Measurements from ENCODE around the gene LRP11. TPM values are rescaled to one million over a fixed set of nuclear protein-coding genes. Genes with fewer than 3 reads are reported as not detected.
A peak's percentile ranks its signal among the peaks of the same experiment; 100 is the strongest.
"Not testable (repeated sequence)": the region's sequence is repeated elsewhere in the genome, so short reads cannot be mapped to it uniquely, and the experiment has no call there.

The LRP11 gene
- total RNA-seq, 1 experiment from 2014 or later: 54.7 TPM

GRCh38 chr6:149899486-149899885 is 35.3 kb upstream of the LRP11 start:
- no peak for DNase-seq (ENCODE audit: extremely low read depth, low read depth)

- DNase-seq (ENCODE audit: extremely low read depth, low read depth): no peak
Observed at GRCh38 chr6:149898966-149899365, 34.8 kb upstream of the LRP11 start.

- DNase-seq (ENCODE audit: extremely low read depth, low read depth): no peak
Observed at GRCh38 chr6:149897855-149898744, 33.9 kb upstream of the LRP11 start, which contains the start of gene RAET1E. Gene RAET1E, minus strand, starts transcription at chr6:149898113. Its CDS starts 7,212 bp downstream, at chr6:149890901.

- no peak for DNase-seq (ENCODE audit: extremely low read depth, low read depth)
Observed at GRCh38 chr6:149897015-149897697, 33.0 kb upstream of the LRP11 start.

GRCh38 chr6:149896491-149896890 is 32.3 kb upstream of the LRP11 start:
- no peak for DNase-seq (ENCODE audit: extremely low read depth, low read depth)

- no peak for DNase-seq (ENCODE audit: extremely low read depth, low read depth)
Observed at GRCh38 chr6:149895833-149896271, 31.7 kb upstream of the LRP11 start.

- no peak for DNase-seq (ENCODE audit: extremely low read depth, low read depth)
Observed at GRCh38 chr6:149895048-149895590, 31.0 kb upstream of the LRP11 start.

- DNase-seq (ENCODE audit: extremely low read depth, low read depth): not testable (repeated sequence)
Observed at GRCh38 chr6:149891864-149892263, 27.7 kb upstream of the LRP11 start.

GRCh38 chr6:149891259-149891658 is 27.1 kb upstream of the LRP11 start:
- no peak for DNase-seq (ENCODE audit: extremely low read depth, low read depth)

GRCh38 chr6:149890629-149891045 is 26.5 kb upstream of the LRP11 start:
- no peak for DNase-seq (ENCODE audit: extremely low read depth, low read depth)

GRCh38 chr6:149889326-149889725 is 25.2 kb upstream of the LRP11 start:
- DNase-seq (ENCODE audit: extremely low read depth, low read depth): peak; percentile 72

GRCh38 chr6:149888659-149889058 is 24.5 kb upstream of the LRP11 start:
- DNase-seq (ENCODE audit: extremely low read depth, low read depth): no peak

- no peak for DNase-seq (ENCODE audit: extremely low read depth, low read depth)
Observed at GRCh38 chr6:149888093-149888492, 23.9 kb upstream of the LRP11 start.

- DNase-seq (ENCODE audit: extremely low read depth, low read depth): no peak
Observed at GRCh38 chr6:149887343-149887742, 23.2 kb upstream of the LRP11 start.

GRCh38 chr6:149885888-149886287 is 21.7 kb upstream of the LRP11 start:
- DNase-seq (ENCODE audit: extremely low read depth, low read depth): no peak

- DNase-seq (ENCODE audit: extremely low read depth, low read depth): no peak
Observed at GRCh38 chr6:149884617-149885016, 20.5 kb upstream of the LRP11 start.

GRCh38 chr6:149884215-149884614 is 20.1 kb upstream of the LRP11 start:
- no peak for DNase-seq (ENCODE audit: extremely low read depth, low read depth)

GRCh38 chr6:149881860-149882259 is 17.7 kb upstream of the LRP11 start:
- no peak for DNase-seq (ENCODE audit: extremely low read depth, low read depth)

GRCh38 chr6:149881066-149881766 is 17.1 kb upstream of the LRP11 start:
- DNase-seq (ENCODE audit: extremely low read depth, low read depth): no peak

- no peak for DNase-seq (ENCODE audit: extremely low read depth, low read depth)
Observed at GRCh38 chr6:149877659-149878058, 13.5 kb upstream of the LRP11 start.
